LNCaP clone FGC (cell line): ENCODE measurements around the gene STPG4.

Experiments used
- DNase-seq: peaks from one replicate; pipeline ENCODE4 v3.0.0-alpha.2; 2011; ENCODE audit warnings: low read depth
- H3K4me3 ChIP-seq: 2 replicates; pipeline ENCODE4 v1.5.1; 2011; ENCODE audit warnings: mild to moderate bottlenecking, low read depth, low read length, control low read depth
- CTCF ChIP-seq: IDR thresholded peaks from 2 replicates; pipeline ENCODE4 v1.5.1; 2012; ENCODE audit warnings: mild to moderate bottlenecking; ENCODE audit not compliant: control insufficient read depth, insufficient read depth; ENCODE audit errors: extremely low read depth

The STPG4 gene

GRCh38 chr2:47162780-47163179 lies 7.7 kb upstream of the STPG4 start:
- TF ChIP-seq CTCF, result no peak
- no peak for DNase-seq

GRCh38 chr2:47161475-47161874 lies 6.4 kb upstream of the STPG4 start:
- no peak for TF ChIP-seq CTCF
- DNase-seq, result no peak
- H3K4me3 ChIP-seq, result no peak overlapping the region

More at GRCh38 chr2:47162780-47163179, 7.7 kb upstream of the STPG4 start:
- H3K4me3 ChIP-seq, result no peak overlapping the region

GRCh38 chr2:47160660-47161059 lies 5.6 kb upstream of the STPG4 start:
- H3K4me3 ChIP-seq, result no peak overlapping the region
- TF ChIP-seq CTCF, result no peak
- no peak for DNase-seq

- DNase-seq, result no peak
- TF ChIP-seq CTCF, result no peak
- H3K4me3 ChIP-seq, result no peak overlapping the region
Measured at GRCh38 chr2:47160211-47160610, 5.1 kb upstream of the STPG4 start.

GRCh38 chr2:47159627-47160026 lies 4.5 kb upstream of the STPG4 start:
- DNase-seq, result no peak
- no peak for TF ChIP-seq CTCF
- H3K4me3 ChIP-seq, result no peak overlapping the region

GRCh38 chr2:47158576-47158975 lies 3.5 kb upstream of the STPG4 start:
- H3K4me3 ChIP-seq, result no peak overlapping the region
- no peak for TF ChIP-seq CTCF
- DNase-seq, result no peak

- no peak for TF ChIP-seq CTCF
- no peak for DNase-seq
- H3K4me3 ChIP-seq, result no peak overlapping the region
Measured at GRCh38 chr2:47152803-47153202, 2.3 kb downstream of the STPG4 start.
